GM23248 (cell line): ENCODE results near the gene PTCD2. TPM values are rescaled to one million over a fixed set of nuclear protein-coding genes. Genes with fewer than 3 reads are reported as not detected.

Source experiments
- DNase-seq: peaks from one replicate; pipeline ENCODE4 v3.0.0-alpha.2; 2015
- H2AFZ ChIP-seq: fragments of 200-600 bp; sonication (generic); 2 replicates; pipeline ENCODE4 v1.6.1; 2016; ENCODE audit warnings: antibody characterized with exemption
- H3F3A ChIP-seq: fragments of 200-600 bp; sonication (generic); 2 replicates; pipeline ENCODE4 v1.6.1; 2016; ENCODE audit warnings: mild to moderate bottlenecking, antibody characterized with exemption, mixed run types; ENCODE audit not compliant: insufficient read depth
- H3K27ac ChIP-seq: fragments of 200-600 bp; sonication (generic); 2 replicates; pipeline ENCODE4 v1.5.1; 2016; ENCODE audit warnings: mild to moderate bottlenecking
- H3K27me3 ChIP-seq: fragments of 200-600 bp; sonication (generic); replicated peaks from 2 replicates; pipeline ENCODE4 v1.6.1; 2016; ENCODE audit warnings: mild to moderate bottlenecking; ENCODE audit not compliant: insufficient read depth
- H3K36me3 ChIP-seq: fragments of 200-600 bp; sonication (generic); 2 replicates; pipeline ENCODE4 v1.6.1; 2016; ENCODE audit warnings: low read depth, mild to moderate bottlenecking
- H3K4me1 ChIP-seq: fragments of 200-600 bp; sonication (generic); 2 replicates; pipeline ENCODE4 v1.6.1; 2016; ENCODE audit warnings: mild to moderate bottlenecking; ENCODE audit not compliant: insufficient read depth
- H3K4me2 ChIP-seq: fragments of 200-600 bp; sonication (generic); one replicate; pipeline ENCODE4 v1.6.1; 2016; ENCODE audit warnings: mild to moderate bottlenecking; ENCODE audit not compliant: unreplicated experiment
- H3K4me3 ChIP-seq: fragments of 200-600 bp; sonication (generic); 2 replicates; pipeline ENCODE4 v1.5.1; 2016; ENCODE audit warnings: mild to moderate bottlenecking
- H3K79me2 ChIP-seq: fragments of 200-600 bp; sonication (generic); 2 replicates; pipeline ENCODE4 v1.6.1; 2016; ENCODE audit warnings: mild to moderate bottlenecking; ENCODE audit not compliant: insufficient read depth
- H3K9ac ChIP-seq: fragments of 200-600 bp; sonication (generic); 2 replicates; pipeline ENCODE4 v1.6.1; 2016; ENCODE audit warnings: mild to moderate bottlenecking
- H3K9me2 ChIP-seq: fragments of 200-600 bp; sonication (generic); 2 replicates; pipeline ENCODE4 v1.6.1; 2016; ENCODE audit warnings: mixed run types, mild to moderate bottlenecking, moderate library complexity; ENCODE audit not compliant: insufficient read depth
- H3K9me3 ChIP-seq: fragments of 200-600 bp; sonication (generic); one replicate; pipeline ENCODE4 v1.6.1; 2017; ENCODE audit warnings: low read depth
- H4K20me1 ChIP-seq: fragments of 200-600 bp; sonication (generic); 2 replicates; pipeline ENCODE4 v1.6.0; 2016; ENCODE audit not compliant: insufficient read depth
- EZH2 ChIP-seq: fragments of 200-600 bp; sonication (generic); IDR thresholded peaks from 2 replicates; pipeline ENCODE4 v1.6.1; 2018; ENCODE audit warnings: antibody characterized with exemption, mild to moderate bottlenecking; ENCODE audit not compliant: insufficient read depth, poor library complexity, severe bottlenecking
- EZH2phosphoT487 ChIP-seq: fragments of 200-600 bp; sonication (generic); IDR thresholded peaks from 2 replicates; pipeline ENCODE4 v1.6.1; 2018; ENCODE audit warnings: antibody characterized with exemption, moderate library complexity, mild to moderate bottlenecking, low read depth; ENCODE audit not compliant: insufficient read depth
- WGBS, 2 experiments: methylation state at CpG; one replicate each; pipeline ENCODE4 v1.1.6; 2015 to 2017; ENCODE audit warnings: low lambda C conversion rate in 2 of 2, low coverage in 1 of 2; ENCODE audit errors: missing lambda C conversion rate in 2 of 2; 5-methylcytosine and 5-hydroxymethylcytosine counted together
- in situ Hi-C: fragments of 300-500 bp; cut with MboI; formaldehyde crosslinking; loops from 2 replicates; pipeline ENCODE4 v1.15.0; 2020
- polyA plus RNA-seq: library from polyadenylated mRNA; unstranded; fragments of >200 nt; fragmentation: Nextera tagmentation; extraction: Ambion mirVana; gene quantifications from 2 replicates; pipeline ENCODE4 v1.2.1, GENCODE V29; 2016
- total RNA-seq: library from RNA; depleted of rRNA; stranded (reverse); fragments of >200 nt; shearing (Covaris generic); gene quantifications from 2 replicates; pipeline ENCODE4 v1.2.3, GENCODE V29; 2014

The PTCD2 gene
- total and polyA plus RNA-seq, 2 experiments from 2014 or later, result 11.1 to 15.5 TPM

DNA sequence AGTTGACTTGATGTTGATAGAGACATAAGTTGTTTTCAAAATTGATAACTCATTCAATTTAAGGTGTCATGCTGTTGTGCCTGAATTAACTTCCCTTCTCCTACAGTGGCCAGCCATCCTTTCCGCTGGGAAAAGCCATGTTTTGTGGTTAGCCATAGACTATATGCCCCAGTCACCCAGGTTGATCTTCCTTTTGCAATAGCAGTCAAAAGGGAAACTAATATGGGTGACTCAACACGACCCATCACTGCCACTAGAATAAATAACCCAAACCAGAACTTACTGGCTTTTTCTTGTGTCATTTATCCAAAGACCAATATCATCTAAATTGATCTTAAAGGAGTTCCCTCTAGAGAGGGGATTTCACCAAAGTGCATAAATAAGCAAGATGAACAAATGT lies 87.4 kb downstream of the PTCD2 start:
- no peaks in the 10 kb centered on the region for H3K36me3 ChIP-seq
- no peaks in the 10 kb centered on the region for H3K27me3 ChIP-seq
- H4K20me1 ChIP-seq, result no peaks in the 10 kb centered on the region
- H3K9ac ChIP-seq, result no peak overlapping the region
- DNase-seq, result peak; percentile 52
- no peaks in the 10 kb centered on the region for H3K9me3 ChIP-seq
- no peaks in the 10 kb centered on the region for H3K79me2 ChIP-seq
- in situ Hi-C loops, result no loop called here
- no peak overlapping the region for H3K4me3 ChIP-seq
- H3K4me2 ChIP-seq, result no peak overlapping the region
- no peak overlapping the region for H3K27ac ChIP-seq
- no peak for TF ChIP-seq EZH2
- no peak for TF ChIP-seq EZH2phosphoT487
- WGBS, 2 experiments, result 46 to 53% methylated on average over 2 of the region's 2 CpGs
- H2AFZ ChIP-seq, result no peak overlapping the region
- H3K4me1 ChIP-seq, result peaks cover 47% of the 10 kb centered on the region
- H3F3A ChIP-seq, result peaks cover 24% of the 10 kb centered on the region
- no peaks in the 10 kb centered on the region for H3K9me2 ChIP-seq

DNA sequence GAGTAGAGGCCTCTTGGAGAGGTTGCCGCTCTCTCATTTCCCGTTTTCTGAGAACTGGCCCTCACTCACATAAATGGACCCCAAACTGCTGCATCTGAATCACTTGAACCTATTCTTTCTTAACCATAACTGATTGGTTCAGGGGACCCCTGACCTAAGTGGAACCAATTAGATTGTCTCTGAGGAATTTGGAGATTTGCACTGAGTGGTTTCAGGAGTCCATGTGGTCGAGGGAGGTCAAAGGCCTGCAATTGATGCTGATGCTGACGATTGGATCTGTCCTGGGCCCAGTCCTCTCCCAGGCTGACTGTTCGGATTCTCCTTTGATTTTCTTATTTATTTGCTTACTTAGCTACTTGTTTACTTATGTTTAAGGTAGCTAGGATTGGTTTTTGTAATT lies 88.0 kb downstream of the PTCD2 start:
- Histone ChIP-seq H2AFZ (peak overlapping the region; percentile 25; the same call in 1 of the 2 replicates), H3K36me3 (no peaks in the 10 kb centered on the region), H3K27ac (no peak overlapping the region), H3K4me1 (peaks cover 47% of the 10 kb centered on the region), H3K79me2 (no peaks in the 10 kb centered on the region), H3K9me3 (no peaks in the 10 kb centered on the region), H3K9ac (no peak overlapping the region), H3K4me2 (no peak overlapping the region), H3K27me3 (no peaks in the 10 kb centered on the region), H4K20me1 (no peaks in the 10 kb centered on the region), H3K4me3 (no peak overlapping the region), H3K9me2 (no peaks in the 10 kb centered on the region), H3F3A (peaks cover 24% of the 10 kb centered on the region)
- in situ Hi-C loops, result no loop called here
- TF ChIP-seq EZH2 (no peak), EZH2phosphoT487 (no peak)
- WGBS, 2 experiments, result 81 to 83% methylated on average over 5 of the region's 5 CpGs
- DNase-seq, result no peak

DNA sequence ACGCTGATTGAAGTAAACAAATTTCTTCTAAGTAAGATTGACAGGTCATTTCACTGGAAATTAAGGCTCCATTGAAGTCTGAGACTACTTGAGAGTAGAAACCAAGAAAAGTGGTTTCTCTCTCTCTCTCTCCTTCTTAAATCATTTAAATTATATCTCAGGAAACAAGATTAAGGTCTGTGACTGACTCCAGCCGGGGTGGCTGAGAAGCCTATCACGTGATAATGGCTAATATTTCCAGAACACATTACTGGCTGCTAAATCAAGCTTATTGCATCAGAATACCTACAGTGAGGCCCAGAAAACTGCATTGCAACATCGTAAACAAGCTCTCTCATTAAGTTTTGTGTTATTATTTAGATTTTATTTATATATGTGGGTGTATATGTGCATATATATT lies 88.4 kb downstream of the PTCD2 start:
- peak; percentile 42 for DNase-seq
- TF ChIP-seq EZH2 (no peak), EZH2phosphoT487 (no peak)

DNA sequence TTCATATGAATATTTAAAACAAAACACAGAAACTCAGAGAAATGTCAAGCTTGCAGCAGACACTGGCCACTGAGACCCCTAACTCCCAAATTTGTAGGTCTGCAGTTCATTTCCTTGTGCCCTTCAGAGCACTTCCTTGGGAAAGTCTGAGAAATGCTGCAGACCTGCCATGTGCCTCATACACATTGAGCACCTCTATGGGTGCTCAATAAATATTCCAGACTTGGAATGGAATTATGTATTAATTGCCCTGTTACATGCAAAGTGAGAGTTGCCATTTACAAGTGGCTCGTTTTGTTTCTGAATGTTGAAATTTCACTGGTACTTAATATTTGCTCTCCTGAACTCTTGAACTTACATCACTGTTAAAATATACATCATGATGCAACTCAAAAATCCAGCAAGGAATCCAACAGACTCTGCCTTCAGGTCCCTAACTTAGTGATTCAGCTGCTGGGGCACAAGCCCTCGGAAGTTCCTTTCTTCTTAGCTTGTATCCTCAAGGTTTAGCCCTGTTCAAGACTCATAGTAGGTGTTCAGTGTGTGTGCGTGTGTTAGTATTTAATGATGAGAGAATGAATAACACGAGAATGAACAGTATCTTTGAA lies 90.6 kb downstream of the PTCD2 start:
- Histone ChIP-seq H4K20me1 (no peaks in the 10 kb centered on the region), H3K9me2 (no peaks in the 10 kb centered on the region), H3K79me2 (no peaks in the 10 kb centered on the region), H2AFZ (no peak overlapping the region), H3K27ac (peak overlapping the region; percentile 48), H3K27me3 (no peaks in the 10 kb centered on the region), H3K4me3 (no peak overlapping the region), H3K4me1 (peaks cover 43% of the 10 kb centered on the region), H3K4me2 (peak overlapping the region; percentile 27), H3K9ac (no peak overlapping the region), H3K36me3 (no peaks in the 10 kb centered on the region), H3K9me3 (no peaks in the 10 kb centered on the region), H3F3A (peaks cover 27% of the 10 kb centered on the region)
- TF ChIP-seq EZH2phosphoT487 (no peak), EZH2 (no peak)
- in situ Hi-C loops, result no loop called here
- DNase-seq, result peak; percentile 74
- WGBS, 2 experiments, result 52 to 53% methylated on average over 4 of the region's 4 CpGs

More for the DNA sequence above, 88.4 kb downstream of the PTCD2 start:
- Histone ChIP-seq H3K4me3 (no peak overlapping the region), H3K9me3 (no peaks in the 10 kb centered on the region), H3K4me1 (peaks cover 43% of the 10 kb centered on the region), H3F3A (peaks cover 27% of the 10 kb centered on the region), H2AFZ (peak overlapping the region; percentile 25; the same call in 1 of the 2 replicates), H3K9ac (no peak overlapping the region), H3K79me2 (no peaks in the 10 kb centered on the region), H3K4me2 (no peak overlapping the region), H3K27me3 (no peaks in the 10 kb centered on the region), H3K27ac (no peak overlapping the region), H4K20me1 (no peaks in the 10 kb centered on the region), H3K36me3 (no peaks in the 10 kb centered on the region), H3K9me2 (no peaks in the 10 kb centered on the region)
- in situ Hi-C loops, result no loop called here
- 33 to 36% methylated on average over 4 of the region's 4 CpGs for WGBS, 2 experiments
